Urinary bladder (tissue), 4 donors: ENCODE data around the gene PCED1B. TPM values are rescaled to one million over a fixed set of nuclear protein-coding genes. Genes with fewer than 3 reads are reported as not detected.
"Not testable (repeated sequence)": the region's sequence is repeated elsewhere in the genome, so short reads cannot be mapped to it uniquely, and the experiment has no call there.

ENCODE experiments used
- DNase-seq: peaks from one replicate; pipeline ENCODE4 v3.0.0-alpha.2; 2015; ENCODE audit errors: extremely low spot score
- H3K27ac ChIP-seq: one replicate; pipeline ENCODE4 v1.5.1; 2013; ENCODE audit warnings: low read depth, mild to moderate bottlenecking, moderate library complexity
- H3K36me3 ChIP-seq: one replicate; pipeline ENCODE4 v1.6.1; 2013; ENCODE audit warnings: mild to moderate bottlenecking, moderate library complexity; ENCODE audit not compliant: insufficient read depth
- H3K4me1 ChIP-seq: one replicate; pipeline ENCODE4 v1.6.1; 2013; ENCODE audit warnings: mild to moderate bottlenecking, moderate library complexity; ENCODE audit not compliant: insufficient read depth
- H3K4me3 ChIP-seq: one replicate; pipeline ENCODE4 v1.5.1; 2013; ENCODE audit warnings: low read depth, low read length
- WGBS: extraction: QIAGEN DNeasy Blood & Tissue Kit; methylation state at CpG from one replicate; pipeline ENCODE4 v1.1.7; 2013; 5-methylcytosine and 5-hydroxymethylcytosine counted together
- polyA plus RNA-seq: library from polyadenylated mRNA; stranded (reverse); fragments of 200-250 nt; gene quantifications from one replicate; pipeline ENCODE4 v1.2.3, GENCODE V29; 2013
- total RNA-seq: library from RNA; depleted of rRNA; stranded (reverse); fragments of >200 nt; gene quantifications from one replicate; pipeline ENCODE4 v1.2.3, GENCODE V29; 2014
- donor health status: healthy with polysubstance abuse.
- donor health status: healthy.

The PCED1B gene
- total and polyA plus RNA-seq, 2 donors: 1.1 to 4.6 TPM

DNA sequence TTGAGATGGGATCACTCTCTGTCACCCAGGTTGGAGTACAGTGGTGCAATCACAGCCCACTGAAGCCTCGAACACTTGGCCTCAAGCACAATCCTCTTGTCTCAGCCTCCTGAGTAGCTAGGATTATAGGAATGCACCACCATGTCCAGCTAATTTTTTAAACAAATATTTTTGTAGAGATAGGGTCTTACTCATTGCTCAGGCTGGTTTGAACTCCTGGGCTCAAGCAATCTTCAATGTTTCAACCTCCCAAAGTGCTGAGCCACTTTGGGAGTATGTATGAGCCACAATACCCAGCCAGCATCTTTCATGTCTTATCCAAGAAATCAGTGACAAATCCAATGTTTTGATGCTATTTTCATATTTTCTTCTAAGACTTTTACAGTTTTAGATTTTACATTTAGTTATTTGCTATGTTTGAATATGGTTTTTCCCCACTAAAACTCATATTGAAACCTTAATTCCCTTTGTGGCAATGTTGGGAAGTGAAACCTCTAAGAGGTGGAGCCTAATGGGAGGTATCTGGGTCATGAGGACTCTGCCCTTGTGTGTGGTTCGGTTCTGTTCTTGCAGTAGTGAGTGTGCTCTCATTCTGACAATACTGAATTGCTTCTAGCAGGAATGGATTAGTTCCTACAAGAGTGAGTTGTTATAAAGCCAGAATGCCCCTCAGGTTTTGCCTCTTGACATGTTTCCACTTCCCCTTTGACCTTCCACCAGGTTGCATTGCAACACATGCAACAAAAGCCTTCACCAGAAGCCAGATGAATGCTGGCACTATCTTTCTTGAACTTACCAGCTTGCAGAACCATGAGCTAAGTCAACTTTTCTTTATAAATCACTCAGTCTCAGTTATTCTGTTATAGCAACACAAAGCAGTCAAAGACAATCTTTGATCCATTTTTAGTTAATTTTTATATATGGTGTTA, 81.2 kb downstream of the PCED1B start:
- WGBS: 89% methylated on average over 2 of the region's 2 CpGs
- no peak overlapping the region for H3K27ac ChIP-seq
- no peaks in the 10 kb centered on the region for H3K36me3 ChIP-seq
- no peak for DNase-seq
- no peak overlapping the region for H3K4me3 ChIP-seq
- H3K4me1 ChIP-seq: no peaks in the 10 kb centered on the region

DNA sequence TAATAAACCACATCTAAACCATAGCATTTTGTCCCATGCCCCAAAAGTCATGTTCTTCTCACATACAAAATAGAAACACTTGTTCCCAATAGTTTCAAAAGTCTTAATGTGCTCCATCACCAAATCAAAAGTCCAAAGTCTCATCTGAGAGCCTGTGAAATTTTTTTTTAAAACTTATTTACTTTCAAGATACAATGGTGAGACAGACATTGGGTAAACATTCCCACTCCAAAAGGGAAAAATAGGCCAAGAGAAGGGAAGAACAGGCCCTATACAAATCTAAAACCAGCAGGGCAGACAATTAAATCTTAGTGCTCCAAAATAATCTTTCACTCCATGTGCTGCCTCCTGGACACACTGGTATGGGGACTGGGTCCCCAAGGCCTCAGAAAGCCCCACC, 84.7 kb downstream of the PCED1B start:
- no peaks in the 10 kb centered on the region for H3K4me1 ChIP-seq
- H3K4me3 ChIP-seq: no peak overlapping the region
- no peak for DNase-seq
- H3K36me3 ChIP-seq: no peaks in the 10 kb centered on the region
- no peak overlapping the region for H3K27ac ChIP-seq

DNA sequence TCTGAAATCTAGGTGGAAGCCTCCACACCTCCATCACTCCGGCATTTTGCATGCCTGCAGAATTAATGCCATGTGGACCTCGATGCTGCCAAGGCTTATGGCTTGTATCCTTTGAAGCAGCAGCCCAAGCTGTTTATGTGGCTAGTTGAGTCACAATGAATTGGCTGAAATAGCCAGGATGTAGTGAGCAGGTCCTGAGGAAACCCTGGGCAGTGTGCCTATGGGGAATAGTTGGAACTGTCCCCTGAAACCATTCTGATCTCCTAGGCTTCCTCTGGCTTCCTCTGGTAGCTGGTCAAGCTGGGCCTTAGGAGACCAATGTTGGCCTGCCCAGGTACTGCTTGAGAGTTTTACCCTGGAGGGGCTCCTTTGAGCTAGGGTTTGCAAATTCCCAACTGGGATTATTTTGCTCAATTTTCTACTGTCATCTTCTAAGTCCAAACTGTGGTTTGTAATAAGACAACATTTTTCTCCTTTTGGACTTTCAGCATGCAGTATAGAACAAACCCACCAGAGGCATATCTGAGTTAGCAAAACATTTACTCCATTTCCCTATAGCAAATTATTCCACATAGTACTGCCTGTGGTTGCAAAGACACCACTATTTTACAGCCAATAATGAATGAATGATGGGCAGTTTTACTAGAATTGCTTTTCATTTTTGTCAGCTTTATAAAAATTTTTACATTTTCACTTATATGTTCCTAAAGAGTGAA, 85.5 kb downstream of the PCED1B start:
- Histone ChIP-seq H3K27ac (no peak overlapping the region), H3K4me1 (no peaks in the 10 kb centered on the region), H3K36me3 (no peaks in the 10 kb centered on the region), H3K4me3 (no peak overlapping the region)
- WGBS: 91% methylated on average over 2 of the region's 2 CpGs
- no peak for DNase-seq

DNA sequence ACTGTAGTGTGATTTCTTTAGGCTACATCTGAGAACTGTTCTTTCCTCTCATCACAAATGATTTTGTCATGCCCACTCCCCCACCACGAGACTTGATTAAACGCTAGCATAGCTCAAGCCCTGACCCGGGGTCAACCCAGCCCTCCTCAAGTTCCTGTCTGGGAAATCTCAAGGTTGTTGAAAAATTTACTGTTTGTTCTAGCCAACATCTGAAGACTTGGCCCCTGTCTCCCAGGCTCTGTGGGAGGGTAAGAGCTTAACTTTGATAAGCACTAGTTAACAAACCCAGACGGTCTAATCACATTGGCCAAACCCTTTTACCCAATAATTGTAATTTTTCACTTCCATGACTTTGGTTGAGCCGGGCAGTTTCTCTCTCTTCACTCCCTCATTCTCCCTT, 86.5 kb downstream of the PCED1B start:
- H3K4me1 ChIP-seq: no peaks in the 10 kb centered on the region
- no peak for DNase-seq
- no peaks in the 10 kb centered on the region for H3K36me3 ChIP-seq
- WGBS: 44% methylated on average over 5 of the region's 5 CpGs
- H3K27ac ChIP-seq: no peak overlapping the region
- H3K4me3 ChIP-seq: no peak overlapping the region

DNA sequence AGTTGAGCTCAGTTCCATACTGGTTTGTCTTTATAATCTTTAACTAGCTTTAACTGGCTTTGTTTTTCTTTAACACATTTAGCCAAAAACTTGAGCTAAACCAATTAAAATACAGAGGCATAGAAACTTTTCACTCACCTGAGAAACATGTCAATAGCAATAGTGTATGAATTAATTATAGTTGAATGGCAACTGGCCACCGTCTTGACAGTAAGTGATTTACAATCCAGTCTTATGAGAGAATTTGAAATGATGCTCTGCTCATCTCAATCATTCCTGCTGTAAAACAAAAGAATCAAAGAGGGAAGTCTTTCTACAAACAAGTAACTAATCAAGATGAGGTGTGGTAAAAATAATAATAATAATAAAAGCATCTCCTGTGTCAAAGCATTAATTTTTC, 86.9 kb downstream of the PCED1B start:
- no peaks in the 10 kb centered on the region for H3K4me1 ChIP-seq
- WGBS: 87% methylated on average over 1 of the region's 1 CpG

DNA sequence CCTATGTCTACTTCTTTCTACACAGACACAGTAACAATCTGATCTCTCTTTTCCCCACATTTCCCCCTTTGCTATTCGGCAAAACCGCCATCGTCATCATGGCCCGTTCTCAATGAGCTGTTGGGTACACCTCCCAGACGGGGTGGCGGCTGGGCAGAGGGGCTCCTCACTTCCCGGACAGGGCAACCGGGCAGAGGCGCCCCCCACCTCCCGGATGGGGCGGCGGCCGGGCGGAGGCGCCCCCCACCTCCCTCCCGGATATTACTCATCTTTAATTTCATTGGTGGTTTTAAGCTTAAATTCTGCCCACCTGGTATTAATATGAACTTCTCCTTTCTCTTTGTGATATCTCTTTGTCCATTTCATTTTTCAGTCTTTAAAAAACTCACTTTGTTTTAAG, 90.9 kb downstream of the PCED1B start:
- 96% methylated on average over 16 of the region's 16 CpGs for WGBS
- DNase-seq, H3K27ac ChIP-seq, H3K36me3 ChIP-seq, H3K4me3 ChIP-seq, H3K4me1 ChIP-seq: not testable (repeated sequence)

More for the DNA sequence above, 86.9 kb downstream of the PCED1B start:
- DNase-seq: no peak
- Histone ChIP-seq H3K4me3 (no peak overlapping the region), H3K36me3 (no peaks in the 10 kb centered on the region), H3K27ac (no peak overlapping the region)

DNA sequence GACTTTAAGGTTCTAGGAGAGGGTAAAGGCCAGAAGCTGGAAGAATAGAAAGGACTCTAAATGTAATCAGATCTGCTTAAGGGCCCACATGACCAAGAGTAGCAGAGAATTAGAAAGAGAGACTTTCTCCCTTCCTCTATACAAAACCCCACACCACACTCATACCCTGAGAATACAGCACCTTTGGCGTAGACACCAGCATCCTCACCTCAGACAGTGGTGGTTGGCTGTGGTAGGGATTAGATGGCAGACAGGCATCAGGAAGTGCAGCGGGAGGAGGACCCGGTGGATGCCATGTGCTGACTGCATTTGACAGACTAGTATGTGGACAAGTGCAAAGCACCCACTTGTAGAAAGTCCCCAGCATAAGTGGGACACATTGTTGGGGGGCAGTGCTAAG, 98.6 kb downstream of the PCED1B start:
- 94% methylated on average over 3 of the region's 3 CpGs for WGBS
- DNase-seq: no peak

DNA sequence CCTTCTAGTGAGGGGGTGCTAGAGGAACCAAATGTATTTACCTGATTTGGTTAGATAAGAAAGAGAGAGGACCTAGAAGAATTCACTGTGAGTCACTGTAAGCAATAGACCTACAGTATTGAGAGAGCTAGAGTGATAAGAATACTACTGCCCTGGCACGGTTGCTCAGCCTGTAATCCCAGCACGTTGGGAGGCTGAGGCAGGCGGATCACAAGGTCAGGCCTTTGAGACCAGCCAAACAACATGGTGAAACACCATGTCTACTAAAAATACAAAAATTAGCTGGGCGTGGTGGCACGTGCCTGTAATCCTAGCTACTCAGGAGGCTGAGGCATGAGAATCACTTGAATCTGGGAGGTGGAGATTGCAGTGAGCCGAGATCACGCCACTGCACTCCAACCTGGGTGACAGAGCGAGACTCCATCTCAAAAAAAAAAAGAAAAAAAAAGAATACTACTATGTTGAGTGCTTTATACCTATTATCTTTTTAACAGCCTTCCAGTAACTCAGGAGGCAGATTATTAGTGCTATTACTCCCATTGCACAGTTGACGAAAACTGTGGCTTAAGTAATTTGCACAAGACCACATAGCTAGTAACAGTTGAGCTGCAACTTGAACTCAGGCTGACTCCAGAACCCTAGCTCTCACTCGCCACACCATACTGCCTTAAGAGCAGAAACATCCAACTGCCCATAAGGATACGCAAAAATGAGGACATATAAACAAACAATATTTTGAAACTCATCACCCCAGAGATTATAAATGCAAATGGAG, 102.9 kb downstream of the PCED1B start:
- not testable (repeated sequence) for H3K36me3 ChIP-seq, H3K27ac ChIP-seq, DNase-seq, H3K4me3 ChIP-seq, H3K4me1 ChIP-seq
- WGBS: 87% methylated on average over 11 of the region's 11 CpGs

More for the DNA sequence above, 98.6 kb downstream of the PCED1B start:
- Histone ChIP-seq H3K27ac (no peak overlapping the region), H3K4me3 (no peak overlapping the region), H3K36me3 (peaks cover 1% of the 10 kb centered on the region), H3K4me1 (no peaks in the 10 kb centered on the region)

DNA sequence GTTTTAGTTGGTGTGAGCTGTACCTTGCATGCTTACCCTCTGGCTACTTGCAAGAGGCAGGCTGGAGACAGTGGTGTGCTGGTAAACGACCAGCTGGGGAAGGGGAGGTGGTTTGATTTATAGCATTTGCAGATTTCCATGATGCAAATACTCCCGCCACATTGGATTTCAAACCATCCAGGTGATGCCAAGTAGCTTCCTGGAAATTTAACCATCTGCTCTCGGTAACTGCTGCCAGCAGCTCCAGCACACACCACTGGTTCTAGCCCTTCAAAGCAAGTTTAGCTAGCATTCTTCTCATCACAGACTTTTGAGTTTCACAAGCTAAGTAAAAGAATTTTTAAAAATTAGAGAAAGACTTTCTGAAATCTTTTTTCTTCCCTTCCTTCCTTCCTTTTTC, 104.8 kb downstream of the PCED1B start:
- WGBS: 68% methylated on average over 3 of the region's 3 CpGs

DNA sequence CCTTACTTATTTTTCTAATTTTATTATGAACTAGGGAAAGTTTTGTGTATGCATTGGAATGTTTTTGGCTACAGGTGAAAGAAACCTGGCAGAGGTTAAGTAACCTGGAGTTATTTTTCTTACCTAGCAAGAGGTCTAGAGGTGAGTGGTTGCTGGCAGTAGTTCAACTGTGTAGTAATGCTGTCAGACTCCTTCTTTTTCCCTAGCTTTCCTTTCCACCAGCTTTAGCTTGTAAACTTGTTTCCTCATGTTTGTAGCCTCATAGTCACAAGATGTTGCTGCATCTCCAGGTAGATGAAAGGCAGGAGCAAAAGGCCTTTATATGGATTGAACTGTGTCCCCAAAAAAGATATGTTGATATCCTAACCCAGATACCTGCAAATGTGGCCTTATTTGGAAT, 105.4 kb downstream of the PCED1B start:
- Histone ChIP-seq H3K36me3 (no peaks in the 10 kb centered on the region), H3K27ac (no peak overlapping the region), H3K4me1 (no peaks in the 10 kb centered on the region), H3K4me3 (no peak overlapping the region)
- no peak for DNase-seq

More for the DNA sequence above, 104.8 kb downstream of the PCED1B start:
- no peak for DNase-seq
- H3K4me1 ChIP-seq: no peaks in the 10 kb centered on the region
- no peak overlapping the region for H3K27ac ChIP-seq
- H3K4me3 ChIP-seq: no peak overlapping the region
- H3K36me3 ChIP-seq: no peaks in the 10 kb centered on the region

DNA sequence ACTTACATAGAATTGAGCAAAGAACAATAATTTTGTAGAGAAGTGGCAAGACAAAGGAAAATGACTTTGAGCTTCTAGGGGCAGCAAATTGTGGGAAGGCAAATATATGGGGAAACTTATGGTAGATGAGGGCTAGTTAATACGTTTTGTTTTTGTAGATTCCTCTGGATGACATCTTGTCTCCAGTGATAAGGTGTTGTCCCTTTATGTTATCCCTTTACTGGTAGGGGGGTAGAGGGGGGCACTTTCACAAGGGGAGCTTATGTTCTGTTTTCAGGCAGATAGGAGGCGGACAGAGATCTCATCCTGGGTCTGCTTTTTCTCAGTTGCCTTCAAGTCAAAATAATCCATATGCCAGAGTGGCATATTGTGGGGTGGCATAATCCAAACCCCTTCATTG, 106.8 kb downstream of the PCED1B start:
- Histone ChIP-seq H3K4me3 (no peak overlapping the region), H3K4me1 (no peaks in the 10 kb centered on the region), H3K27ac (no peak overlapping the region), H3K36me3 (no peaks in the 10 kb centered on the region)
- WGBS: 86% methylated on average over 2 of the region's 2 CpGs
- no peak for DNase-seq

DNA sequence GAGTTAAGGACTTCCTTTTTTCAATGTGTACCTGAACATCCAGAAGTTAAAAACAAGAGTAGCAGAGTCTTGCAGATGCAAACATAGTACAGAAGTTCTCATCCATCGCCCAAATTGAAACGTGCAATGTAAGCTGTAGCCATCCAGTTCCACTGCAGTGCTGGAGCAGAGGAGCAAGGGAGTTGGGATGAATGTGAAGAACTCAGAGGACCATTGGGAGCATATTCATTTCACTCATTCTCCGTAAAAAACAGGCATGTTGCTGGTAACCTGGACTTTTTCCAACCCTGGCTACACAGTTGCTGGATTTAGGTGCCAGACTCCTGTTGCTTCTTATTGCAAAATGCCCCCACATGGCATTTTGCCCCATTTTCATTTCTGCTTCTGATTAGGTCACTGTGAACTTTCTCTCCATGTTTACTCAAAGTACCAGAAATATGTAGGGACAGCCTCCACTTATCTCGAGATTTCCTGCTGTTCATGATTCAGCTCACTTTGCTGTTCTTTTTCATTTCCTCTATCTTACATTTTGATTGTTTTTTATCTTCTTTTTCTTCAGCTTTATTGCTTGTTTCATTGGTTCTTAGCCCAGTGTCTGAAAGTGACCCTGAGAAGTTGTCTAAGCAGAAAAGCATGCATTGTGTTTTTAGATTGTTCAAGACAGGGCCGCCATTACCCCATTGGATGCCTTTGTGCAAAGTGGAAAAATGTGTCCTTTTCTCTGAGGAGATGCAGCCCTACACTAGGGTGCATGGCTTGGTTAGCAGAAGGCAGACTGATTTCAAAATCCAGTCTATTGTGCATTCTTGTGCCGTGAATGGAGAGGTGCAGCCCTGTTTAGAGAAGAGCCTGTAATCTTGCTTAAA, 109.4 kb downstream of the PCED1B start:
- Histone ChIP-seq H3K36me3 (no peaks in the 10 kb centered on the region), H3K27ac (no peak overlapping the region), H3K4me1 (no peaks in the 10 kb centered on the region), H3K4me3 (no peak overlapping the region)
- DNase-seq: no peak
- 49% methylated on average over 6 of the region's 6 CpGs for WGBS

DNA sequence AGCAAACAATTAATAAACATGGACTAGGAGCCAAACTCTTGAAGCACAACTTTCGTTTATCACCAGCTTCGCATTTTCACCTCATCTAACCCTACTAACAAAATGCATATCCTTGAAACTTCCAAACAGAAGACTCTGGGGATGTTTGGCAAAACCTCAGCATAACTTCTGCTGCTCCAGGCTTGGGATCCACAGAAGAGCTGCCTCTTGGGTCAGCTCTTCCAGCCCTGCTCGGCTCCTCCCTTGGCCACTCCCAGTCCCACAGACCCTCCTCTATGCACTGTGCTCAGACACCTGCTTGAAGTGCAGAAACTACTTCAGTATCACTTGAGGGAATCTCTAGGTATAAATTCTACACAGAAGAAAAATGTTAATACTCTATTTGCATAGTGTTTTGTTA, 110.3 kb downstream of the PCED1B start:
- WGBS: 69% methylated on average over 3 of the region's 3 CpGs
- Histone ChIP-seq H3K4me1 (no peaks in the 10 kb centered on the region), H3K4me3 (no peak overlapping the region), H3K36me3 (no peaks in the 10 kb centered on the region), H3K27ac (no peak overlapping the region)
- DNase-seq: no peak
